Astrocyte of the hippocampus (primary cell): ENCODE data around the gene SDHAF2.
"Not testable (repeated sequence)": the region's sequence is repeated elsewhere in the genome, so short reads cannot be mapped to it uniquely, and the experiment has no call there.

Experiments used
- DNase-seq: peaks from one replicate; pipeline ENCODE4 v3.0.0; 2011; ENCODE audit warnings: low read depth, low spot score

Gene SDHAF2

GRCh38 chr11:61429691-61430582, at the start of gene SDHAF2, which contains the start of gene CPSF7:
Gene SDHAF2 (plus strand): TSS chr11:61430124. CDS start chr11:61430147, 23 bp downstream.
Gene CPSF7 (minus strand): TSS chr11:61429975. CDS start chr11:61429235, 740 bp downstream.
- peak; percentile 99 for DNase-seq

GRCh38 chr11:61380884-61381283, 49.0 kb upstream of the SDHAF2 start:
- no peak for DNase-seq

- not testable (repeated sequence) for DNase-seq
Measured at GRCh38 chr11:61383859-61384258, 46.1 kb upstream of the SDHAF2 start.

- DNase-seq = no peak
Measured at GRCh38 chr11:61384271-61385242, 45.4 kb upstream of the SDHAF2 start.

- DNase-seq = no peak
Measured at GRCh38 chr11:61390161-61390560, 39.8 kb upstream of the SDHAF2 start.

GRCh38 chr11:61392981-61393595, 36.8 kb upstream of the SDHAF2 start:
- peak; percentile 47 for DNase-seq

GRCh38 chr11:61401173-61401572, 28.8 kb upstream of the SDHAF2 start:
- no peak for DNase-seq

GRCh38 chr11:61401573-61401972, 28.4 kb upstream of the SDHAF2 start:
- DNase-seq = no peak

- no peak for DNase-seq
Measured at GRCh38 chr11:61403658-61404057, 26.3 kb upstream of the SDHAF2 start.

GRCh38 chr11:61404103-61404502, 25.8 kb upstream of the SDHAF2 start:
- DNase-seq = no peak

GRCh38 chr11:61404641-61405040, 25.3 kb upstream of the SDHAF2 start:
- peak; percentile 58 for DNase-seq

- peak; percentile 25 for DNase-seq
Measured at GRCh38 chr11:61406067-61406466, 23.9 kb upstream of the SDHAF2 start.

- no peak for DNase-seq
Measured at GRCh38 chr11:61406991-61407728, 22.8 kb upstream of the SDHAF2 start.

GRCh38 chr11:61411589-61411988, 18.3 kb upstream of the SDHAF2 start:
- no peak for DNase-seq

- no peak for DNase-seq
Measured at GRCh38 chr11:61413496-61413895, 16.4 kb upstream of the SDHAF2 start.

- DNase-seq = no peak
Measured at GRCh38 chr11:61414547-61414946, 15.4 kb upstream of the SDHAF2 start.

- no peak for DNase-seq
Measured at GRCh38 chr11:61415381-61415780, 14.5 kb upstream of the SDHAF2 start.

GRCh38 chr11:61416941-61417340, 13.0 kb upstream of the SDHAF2 start:
- DNase-seq = no peak

GRCh38 chr11:61417670-61418069, 12.3 kb upstream of the SDHAF2 start:
- DNase-seq = no peak

- no peak for DNase-seq
Measured at GRCh38 chr11:61418136-61418535, 11.8 kb upstream of the SDHAF2 start.

GRCh38 chr11:61422226-61422625, 7.7 kb upstream of the SDHAF2 start:
- DNase-seq = no peak
